WTC11 (cell line): ENCODE data around the gene KLHL26. TPM values are rescaled to one million over a fixed set of nuclear protein-coding genes. Genes with fewer than 3 reads are reported as not detected.

Source experiments
- ATAC-seq: fragments of 200-7000 bp; cut with Tn5 transposase; 2 replicates; pipeline ENCODE4 v1.10.0; 2021; ENCODE audit warnings: mild to moderate bottlenecking, moderate library complexity
- CTCF ChIA-PET: fragments of 300-600 bp; sonication (Branson Sonifier 250); formaldehyde crosslinking; loops from one replicate; lab custom pipeline; 2021; ENCODE audit warnings: antibody characterized with exemption; lab: Charles Lee
- POLR2A ChIA-PET: fragments of 350-600 bp; sonication (Branson Sonifier 250); formaldehyde crosslinking; loops from one replicate; lab custom pipeline; 2021; ENCODE audit warnings: antibody characterized with exemption; lab: Charles Lee
- DNase-seq: peaks from one replicate; pipeline ENCODE4 v3.0.0; 2021; ENCODE audit warnings: low spot score
- H3K27ac Mint-ChIP-seq: 2 replicates; pipeline ENCODE4 v1.8.0; 2021; ENCODE audit warnings: mixed read lengths
- H3K27me3 Mint-ChIP-seq: 2 replicates; pipeline ENCODE4 v1.8.0; 2021; ENCODE audit warnings: low read depth, mild to moderate bottlenecking, moderate library complexity, mixed read lengths
- H3K36me3 Mint-ChIP-seq: 2 replicates; pipeline ENCODE4 v1.8.0; 2021; ENCODE audit warnings: mixed read lengths
- H3K4me1 Mint-ChIP-seq: 2 replicates; pipeline ENCODE4 v1.8.0; 2022; ENCODE audit warnings: mixed read lengths
- H3K4me3 Mint-ChIP-seq: 2 replicates; pipeline ENCODE4 v1.8.0; 2021; ENCODE audit warnings: mild to moderate bottlenecking, moderate library complexity, mixed read lengths
- H3K9me3 Mint-ChIP-seq: 2 replicates; pipeline ENCODE4 v1.8.0; 2021; ENCODE audit warnings: mixed read lengths
- CBFB ChIP-seq: sonication (generic); formaldehyde crosslinking; IDR thresholded peaks from 2 replicates; pipeline ENCODE4 v1.8.1; 2022; ENCODE audit warnings: mild to moderate bottlenecking, low read depth, missing genetic modification reagents
- CREB1 ChIP-seq: sonication (generic); formaldehyde crosslinking; IDR thresholded peaks from 2 replicates; pipeline ENCODE4 v1.8.0; 2023; ENCODE audit warnings: mild to moderate bottlenecking, missing genetic modification reagents
- FOXK1 ChIP-seq: sonication (generic); formaldehyde crosslinking; IDR thresholded peaks from 2 replicates; pipeline ENCODE4 v1.8.0; 2022; ENCODE audit warnings: mild to moderate bottlenecking, moderate library complexity, missing genetic modification reagents
- GABPB1 ChIP-seq: sonication (generic); formaldehyde crosslinking; IDR thresholded peaks from 2 replicates; pipeline ENCODE4 v1.8.1; 2023; ENCODE audit warnings: mild to moderate bottlenecking, missing genetic modification reagents
- HMGA2 ChIP-seq: fragments of 250-450 bp; sonication (Bioruptor Pico); IDR thresholded peaks from 2 replicates; pipeline ENCODE4 v1.4.0; 2021; ENCODE audit warnings: mild to moderate bottlenecking, moderate library complexity
- PRRX2 ChIP-seq: fragments of 250-450 bp; sonication (Bioruptor Pico); IDR thresholded peaks from 2 replicates; pipeline ENCODE4 v1.8.0; 2021; ENCODE audit warnings: mild to moderate bottlenecking
- RORB ChIP-seq: fragments of 250-450 bp; sonication (Bioruptor Pico); IDR thresholded peaks from 2 replicates; pipeline ENCODE4 v1.9.0; 2021; ENCODE audit warnings: mild to moderate bottlenecking
- SP1 ChIP-seq: sonication (generic); formaldehyde crosslinking; conservative IDR thresholded peaks from 2 replicates; pipeline ENCODE4 v1.8.1; 2022; ENCODE audit warnings: missing genetic modification reagents
- TCF7 ChIP-seq: sonication (generic); formaldehyde crosslinking; IDR thresholded peaks from 2 replicates; pipeline ENCODE4 v1.8.0; 2022; ENCODE audit warnings: mild to moderate bottlenecking, low read depth, missing genetic modification reagents, moderate library complexity
- ZNF396 ChIP-seq: fragments of 250-450 bp; sonication (Bioruptor Pico); IDR thresholded peaks from 2 replicates; pipeline ENCODE4 v1.8.0; 2021; ENCODE audit warnings: mild to moderate bottlenecking, moderate library complexity, borderline replicate concordance
- total RNA-seq: library from RNA; stranded (reverse); gene quantifications from 3 replicates; pipeline ENCODE4 v1.2.3, GENCODE V29; 2021
- TF ChIP-seq, protein P1 (sequence below): fragments of 250-450 bp; sonication (Bioruptor Pico); IDR thresholded peaks from 2 replicates; pipeline ENCODE4 v2.1.2; 2022; ENCODE audit warnings: mild to moderate bottlenecking, moderate library complexity
- TF ChIP-seq, protein P2 (sequence below): sonication (generic); formaldehyde crosslinking; IDR thresholded peaks from 2 replicates; pipeline ENCODE4 v1.8.1; 2023; ENCODE audit warnings: mild to moderate bottlenecking, missing genetic modification reagents, moderate library complexity
- TF ChIP-seq, protein P3 (sequence below): sonication (generic); formaldehyde crosslinking; conservative IDR thresholded peaks from 2 replicates; pipeline ENCODE4 v1.8.1; 2023; ENCODE audit warnings: mild to moderate bottlenecking, low read depth, missing genetic modification reagents, moderate library complexity
- TF ChIP-seq, protein P4 (sequence below): sonication (generic); formaldehyde crosslinking; IDR thresholded peaks from 2 replicates; pipeline ENCODE4 v1.8.1; 2023; ENCODE audit warnings: mild to moderate bottlenecking, missing genetic modification reagents
- TF ChIP-seq, protein P5 (sequence below): sonication (generic); formaldehyde crosslinking; IDR thresholded peaks from 2 replicates; pipeline ENCODE4 v1.8.0; 2023; ENCODE audit warnings: mild to moderate bottlenecking, missing genetic modification reagents
- TF ChIP-seq, protein P6 (sequence below): fragments of 200-600 bp; IDR thresholded peaks from 2 replicates; pipeline ENCODE4 v1.8.0; 2022; ENCODE audit warnings: antibody characterized with exemption
- TF ChIP-seq, protein P7 (sequence below): sonication (generic); formaldehyde crosslinking; IDR thresholded peaks from 2 replicates; pipeline ENCODE4 v1.8.1; 2022; ENCODE audit warnings: mild to moderate bottlenecking, moderate library complexity, missing genetic modification reagents

The KLHL26 gene
- total RNA-seq, 1 experiment from 2014 or later = 13.1 TPM

DNA sequence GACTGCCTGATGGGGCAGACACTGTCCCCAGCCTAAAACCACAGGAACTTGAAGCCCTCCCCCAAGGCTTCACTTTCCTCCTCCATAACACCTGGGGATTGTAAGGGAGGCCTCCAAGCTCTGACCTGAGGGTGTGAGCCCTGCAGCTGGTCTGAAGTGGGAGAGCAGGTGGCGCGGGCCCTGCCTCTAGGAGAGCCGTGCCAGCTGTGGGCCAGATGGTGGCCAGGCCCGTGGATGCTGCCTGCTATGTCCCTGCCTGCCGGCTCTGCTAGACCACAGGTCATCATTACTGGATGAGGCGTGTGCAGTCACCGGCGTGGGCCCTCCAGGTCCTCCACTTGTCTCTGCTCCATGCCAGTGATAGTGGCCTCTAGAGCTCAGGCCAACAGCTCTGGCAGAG is 3.5 kb upstream of the KLHL26 start (continued):
- no peak for TF ChIP-seq TCF7 (CRISPR knock-in tag)
- TF ChIP-seq HMGA2 = no peak
- TF ChIP-seq, protein P1, sequence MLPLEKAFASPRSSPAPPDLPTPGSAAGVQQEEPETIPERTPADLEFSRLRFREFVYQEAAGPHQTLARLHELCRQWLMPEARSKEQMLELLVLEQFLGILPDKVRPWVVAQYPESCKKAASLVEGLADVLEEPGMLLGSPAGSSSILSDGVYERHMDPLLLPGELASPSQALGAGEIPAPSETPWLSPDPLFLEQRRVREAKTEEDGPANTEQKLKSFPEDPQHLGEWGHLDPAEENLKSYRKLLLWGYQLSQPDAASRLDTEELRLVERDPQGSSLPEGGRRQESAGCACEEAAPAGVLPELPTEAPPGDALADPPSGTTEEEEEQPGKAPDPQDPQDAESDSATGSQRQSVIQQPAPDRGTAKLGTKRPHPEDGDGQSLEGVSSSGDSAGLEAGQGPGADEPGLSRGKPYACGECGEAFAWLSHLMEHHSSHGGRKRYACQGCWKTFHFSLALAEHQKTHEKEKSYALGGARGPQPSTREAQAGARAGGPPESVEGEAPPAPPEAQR (CRISPR knock-in tag) = no peak
- TF ChIP-seq, protein P2, sequence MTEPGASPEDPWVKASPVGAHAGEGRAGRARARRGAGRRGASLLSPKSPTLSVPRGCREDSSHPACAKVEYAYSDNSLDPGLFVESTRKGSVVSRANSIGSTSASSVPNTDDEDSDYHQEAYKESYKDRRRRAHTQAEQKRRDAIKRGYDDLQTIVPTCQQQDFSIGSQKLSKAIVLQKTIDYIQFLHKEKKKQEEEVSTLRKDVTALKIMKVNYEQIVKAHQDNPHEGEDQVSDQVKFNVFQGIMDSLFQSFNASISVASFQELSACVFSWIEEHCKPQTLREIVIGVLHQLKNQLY (CRISPR knock-in tag) = no peak

DNA sequence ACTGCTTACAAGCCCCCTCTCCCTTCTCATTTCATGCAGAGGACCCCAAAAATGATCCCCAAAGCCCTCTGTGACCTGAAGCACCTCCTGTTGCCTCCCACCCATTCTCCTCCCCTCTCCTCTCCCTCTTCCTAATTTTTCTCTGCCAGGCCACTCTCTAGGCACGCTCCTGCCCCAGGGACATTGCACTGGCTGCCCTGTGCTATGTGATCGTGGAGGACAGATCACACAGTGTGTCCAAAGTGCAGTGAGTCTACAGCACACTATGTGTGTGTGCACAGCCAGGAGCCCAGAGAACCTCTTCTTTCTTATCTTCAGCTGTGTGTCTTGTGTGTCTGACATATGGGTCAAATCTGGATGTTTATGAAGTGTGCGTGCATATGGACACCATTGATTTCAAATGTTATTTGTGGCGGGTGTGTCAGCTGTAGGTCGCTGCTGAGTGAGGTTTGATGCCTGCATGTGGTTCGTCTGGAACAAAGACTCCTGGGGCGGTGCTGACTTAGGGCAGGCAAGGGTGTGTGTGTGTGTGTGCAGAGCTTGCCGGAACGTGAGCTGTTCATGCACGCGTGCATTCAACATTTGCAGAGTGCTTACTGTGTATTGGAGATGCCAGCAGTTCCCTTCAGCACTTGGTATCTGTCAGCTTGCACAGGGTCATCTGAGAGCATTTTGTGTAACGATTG is 2.1 kb upstream of the KLHL26 start:
- DNase-seq (no peak), ATAC-seq (no peak)
- TF ChIP-seq PRRX2 (CRISPR knock-in tag) = no peak
- peaks cover 30% of the 10 kb centered on the region for H3K27me3 Mint-ChIP-seq
- H3K9me3 Mint-ChIP-seq = no peaks in the 10 kb centered on the region
- CTCF ChIA-PET = interaction anchor here (1.2 kb wide), 1 partner anchor 41 kb away, joined by 4 read pairs; no protein-coding TSS in a partner anchor
- H3K36me3 Mint-ChIP-seq = no peaks in the 10 kb centered on the region
- no peak overlapping the region for H3K4me3 Mint-ChIP-seq
- no peak overlapping the region for H3K27ac Mint-ChIP-seq
- POLR2A ChIA-PET = interaction anchor here (1.1 kb wide), 1 partner anchor 41 kb away, joined by 3 read pairs; no protein-coding TSS in a partner anchor
- peaks cover 12% of the 10 kb centered on the region for H3K4me1 Mint-ChIP-seq

DNA sequence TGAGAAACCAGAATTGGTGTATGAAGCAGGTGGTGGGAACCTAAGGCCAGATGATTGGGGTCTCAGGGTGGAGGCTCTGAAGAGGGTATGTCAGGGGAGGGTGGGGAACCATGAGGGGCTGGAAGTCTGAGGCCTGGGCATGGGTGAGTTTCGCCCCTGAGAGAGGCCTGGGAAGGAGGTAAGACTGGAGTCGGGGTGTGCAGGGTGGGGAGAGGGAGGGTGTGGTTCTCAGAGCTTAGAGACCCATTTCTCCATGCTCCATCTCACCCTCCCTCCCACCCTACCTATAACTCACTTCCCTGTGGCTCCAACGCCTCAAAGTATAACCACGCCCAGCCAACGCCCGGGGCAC is 1.0 kb upstream of the KLHL26 start:
- DNase-seq (no peak), ATAC-seq (no peak)
- no peaks in the 10 kb centered on the region for H3K36me3 Mint-ChIP-seq
- peaks cover 26% of the 10 kb centered on the region for H3K27me3 Mint-ChIP-seq
- H3K9me3 Mint-ChIP-seq = no peaks in the 10 kb centered on the region
- no peak overlapping the region for H3K27ac Mint-ChIP-seq
- ChIA-PET CTCF (interaction anchor here (1.2 kb wide), 1 partner anchor 42 kb away, joined by 4 read pairs; no protein-coding TSS in a partner anchor), POLR2A (interaction anchor here (1.1 kb wide), 1 partner anchor 42 kb away, joined by 3 read pairs; no protein-coding TSS in a partner anchor)
- peaks cover 12% of the 10 kb centered on the region for H3K4me1 Mint-ChIP-seq
- peak overlapping the region; percentile 79; the same call in 1 of the 2 replicates for H3K4me3 Mint-ChIP-seq
- no peak for TF ChIP-seq GABPB1
- TF ChIP-seq, protein P3, sequence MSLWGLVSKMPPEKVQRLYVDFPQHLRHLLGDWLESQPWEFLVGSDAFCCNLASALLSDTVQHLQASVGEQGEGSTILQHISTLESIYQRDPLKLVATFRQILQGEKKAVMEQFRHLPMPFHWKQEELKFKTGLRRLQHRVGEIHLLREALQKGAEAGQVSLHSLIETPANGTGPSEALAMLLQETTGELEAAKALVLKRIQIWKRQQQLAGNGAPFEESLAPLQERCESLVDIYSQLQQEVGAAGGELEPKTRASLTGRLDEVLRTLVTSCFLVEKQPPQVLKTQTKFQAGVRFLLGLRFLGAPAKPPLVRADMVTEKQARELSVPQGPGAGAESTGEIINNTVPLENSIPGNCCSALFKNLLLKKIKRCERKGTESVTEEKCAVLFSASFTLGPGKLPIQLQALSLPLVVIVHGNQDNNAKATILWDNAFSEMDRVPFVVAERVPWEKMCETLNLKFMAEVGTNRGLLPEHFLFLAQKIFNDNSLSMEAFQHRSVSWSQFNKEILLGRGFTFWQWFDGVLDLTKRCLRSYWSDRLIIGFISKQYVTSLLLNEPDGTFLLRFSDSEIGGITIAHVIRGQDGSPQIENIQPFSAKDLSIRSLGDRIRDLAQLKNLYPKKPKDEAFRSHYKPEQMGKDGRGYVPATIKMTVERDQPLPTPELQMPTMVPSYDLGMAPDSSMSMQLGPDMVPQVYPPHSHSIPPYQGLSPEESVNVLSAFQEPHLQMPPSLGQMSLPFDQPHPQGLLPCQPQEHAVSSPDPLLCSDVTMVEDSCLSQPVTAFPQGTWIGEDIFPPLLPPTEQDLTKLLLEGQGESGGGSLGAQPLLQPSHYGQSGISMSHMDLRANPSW (CRISPR knock-in tag) = no peak
- TF ChIP-seq CREB1 = no peak
- no peak for TF ChIP-seq SP1 (CRISPR knock-in tag)
- TF ChIP-seq, protein P4, sequence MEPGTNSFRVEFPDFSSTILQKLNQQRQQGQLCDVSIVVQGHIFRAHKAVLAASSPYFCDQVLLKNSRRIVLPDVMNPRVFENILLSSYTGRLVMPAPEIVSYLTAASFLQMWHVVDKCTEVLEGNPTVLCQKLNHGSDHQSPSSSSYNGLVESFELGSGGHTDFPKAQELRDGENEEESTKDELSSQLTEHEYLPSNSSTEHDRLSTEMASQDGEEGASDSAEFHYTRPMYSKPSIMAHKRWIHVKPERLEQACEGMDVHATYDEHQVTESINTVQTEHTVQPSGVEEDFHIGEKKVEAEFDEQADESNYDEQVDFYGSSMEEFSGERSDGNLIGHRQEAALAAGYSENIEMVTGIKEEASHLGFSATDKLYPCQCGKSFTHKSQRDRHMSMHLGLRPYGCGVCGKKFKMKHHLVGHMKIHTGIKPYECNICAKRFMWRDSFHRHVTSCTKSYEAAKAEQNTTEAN (CRISPR knock-in tag) = no peak
- TF ChIP-seq FOXK1 (CRISPR knock-in tag) = no peak
- TF ChIP-seq, protein P1 (CRISPR knock-in tag) = no peak
- no peak for TF ChIP-seq ZNF396 (CRISPR knock-in tag)
- TF ChIP-seq, protein P5, sequence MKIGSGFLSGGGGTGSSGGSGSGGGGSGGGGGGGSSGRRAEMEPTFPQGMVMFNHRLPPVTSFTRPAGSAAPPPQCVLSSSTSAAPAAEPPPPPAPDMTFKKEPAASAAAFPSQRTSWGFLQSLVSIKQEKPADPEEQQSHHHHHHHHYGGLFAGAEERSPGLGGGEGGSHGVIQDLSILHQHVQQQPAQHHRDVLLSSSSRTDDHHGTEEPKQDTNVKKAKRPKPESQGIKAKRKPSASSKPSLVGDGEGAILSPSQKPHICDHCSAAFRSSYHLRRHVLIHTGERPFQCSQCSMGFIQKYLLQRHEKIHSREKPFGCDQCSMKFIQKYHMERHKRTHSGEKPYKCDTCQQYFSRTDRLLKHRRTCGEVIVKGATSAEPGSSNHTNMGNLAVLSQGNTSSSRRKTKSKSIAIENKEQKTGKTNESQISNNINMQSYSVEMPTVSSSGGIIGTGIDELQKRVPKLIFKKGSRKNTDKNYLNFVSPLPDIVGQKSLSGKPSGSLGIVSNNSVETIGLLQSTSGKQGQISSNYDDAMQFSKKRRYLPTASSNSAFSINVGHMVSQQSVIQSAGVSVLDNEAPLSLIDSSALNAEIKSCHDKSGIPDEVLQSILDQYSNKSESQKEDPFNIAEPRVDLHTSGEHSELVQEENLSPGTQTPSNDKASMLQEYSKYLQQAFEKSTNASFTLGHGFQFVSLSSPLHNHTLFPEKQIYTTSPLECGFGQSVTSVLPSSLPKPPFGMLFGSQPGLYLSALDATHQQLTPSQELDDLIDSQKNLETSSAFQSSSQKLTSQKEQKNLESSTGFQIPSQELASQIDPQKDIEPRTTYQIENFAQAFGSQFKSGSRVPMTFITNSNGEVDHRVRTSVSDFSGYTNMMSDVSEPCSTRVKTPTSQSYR (CRISPR knock-in tag) = no peak
- no peak for TF ChIP-seq RORB (CRISPR knock-in tag)
- TF ChIP-seq, protein P6, sequence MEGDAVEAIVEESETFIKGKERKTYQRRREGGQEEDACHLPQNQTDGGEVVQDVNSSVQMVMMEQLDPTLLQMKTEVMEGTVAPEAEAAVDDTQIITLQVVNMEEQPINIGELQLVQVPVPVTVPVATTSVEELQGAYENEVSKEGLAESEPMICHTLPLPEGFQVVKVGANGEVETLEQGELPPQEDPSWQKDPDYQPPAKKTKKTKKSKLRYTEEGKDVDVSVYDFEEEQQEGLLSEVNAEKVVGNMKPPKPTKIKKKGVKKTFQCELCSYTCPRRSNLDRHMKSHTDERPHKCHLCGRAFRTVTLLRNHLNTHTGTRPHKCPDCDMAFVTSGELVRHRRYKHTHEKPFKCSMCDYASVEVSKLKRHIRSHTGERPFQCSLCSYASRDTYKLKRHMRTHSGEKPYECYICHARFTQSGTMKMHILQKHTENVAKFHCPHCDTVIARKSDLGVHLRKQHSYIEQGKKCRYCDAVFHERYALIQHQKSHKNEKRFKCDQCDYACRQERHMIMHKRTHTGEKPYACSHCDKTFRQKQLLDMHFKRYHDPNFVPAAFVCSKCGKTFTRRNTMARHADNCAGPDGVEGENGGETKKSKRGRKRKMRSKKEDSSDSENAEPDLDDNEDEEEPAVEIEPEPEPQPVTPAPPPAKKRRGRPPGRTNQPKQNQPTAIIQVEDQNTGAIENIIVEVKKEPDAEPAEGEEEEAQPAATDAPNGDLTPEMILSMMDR = no peak
- TF ChIP-seq, protein P7, sequence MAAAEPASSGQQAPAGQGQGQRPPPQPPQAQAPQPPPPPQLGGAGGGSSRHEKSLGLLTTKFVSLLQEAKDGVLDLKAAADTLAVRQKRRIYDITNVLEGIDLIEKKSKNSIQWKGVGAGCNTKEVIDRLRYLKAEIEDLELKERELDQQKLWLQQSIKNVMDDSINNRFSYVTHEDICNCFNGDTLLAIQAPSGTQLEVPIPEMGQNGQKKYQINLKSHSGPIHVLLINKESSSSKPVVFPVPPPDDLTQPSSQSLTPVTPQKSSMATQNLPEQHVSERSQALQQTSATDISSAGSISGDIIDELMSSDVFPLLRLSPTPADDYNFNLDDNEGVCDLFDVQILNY = no peak
- TF ChIP-seq CBFB (CRISPR knock-in tag) = no peak
